Esophagus squamous epithelium (tissue), 5 donors: ENCODE measurements around the gene KLF5. TPM values are rescaled to one million over a fixed set of nuclear protein-coding genes. Genes with fewer than 3 reads are reported as not detected.
A peak's percentile ranks its signal among the peaks of the same experiment; 100 is the strongest.

Source experiments
- DNase-seq: peaks from one replicate; lab custom pipeline; 2025; lab: John Stamatoyannopoulos, UW
- H3K27ac ChIP-seq, 4 donors: fragments of 200-600 bp; sonication (generic); one replicate each; pipeline ENCODE4 v1.5.1; 2016 to 2019; ENCODE audit warnings: mild to moderate bottlenecking in 1 of 4
- H3K27me3 ChIP-seq, 4 donors: fragments of 200-600 bp; sonication (generic); 1 replicate in 3 of 4; 2 replicates in 1 of 4; pipeline versions ENCODE4 v1.5.1 to v1.6.0; 2017 to 2021; ENCODE audit warnings: antibody characterized with exemption in 1 of 4
- H3K36me3 ChIP-seq, 3 donors: fragments of 200-600 bp; sonication (generic); one replicate each; pipeline ENCODE4 v1.5.1; 2016 to 2019
- H3K4me1 ChIP-seq, 3 donors: fragments of 200-600 bp; sonication (generic); one replicate each; pipeline ENCODE4 v1.5.1; 2017 to 2019
- H3K4me3 ChIP-seq, 4 donors: fragments of 200-600 bp; sonication (generic); 1 replicate in 3 of 4; 2 replicates in 1 of 4; pipeline ENCODE4 v1.5.1; 2016 to 2019; ENCODE audit warnings: mild to moderate bottlenecking in 2 of 4, moderate library complexity in 1 of 4
- H3K9me3 ChIP-seq, 3 donors: fragments of 200-600 bp; sonication (generic); one replicate each; pipeline ENCODE4 v1.5.1; 2016 to 2019
- CTCF ChIP-seq, 6 experiments: fragments of 450-650 bp in 4 of 6; fragments of 200-600 bp in 2 of 6; sonication (generic) in 2 of 6; IDR thresholded peaks; one replicate each; pipeline ENCODE4 v1.5.1; 2016 to 2019; ENCODE audit warnings: antibody characterized with exemption in 6 of 6, mild to moderate bottlenecking in 4 of 6, moderate library complexity in 4 of 6
- POLR2A ChIP-seq, 4 donors: fragments of 450-650 bp; IDR thresholded peaks; one replicate each; pipeline ENCODE4 v1.6.1; 2017; ENCODE audit warnings: antibody characterized with exemption in 4 of 4, mild to moderate bottlenecking in 4 of 4, moderate library complexity in 3 of 4
- WGBS, 2 donors: methylation state at CpG; one replicate each; pipeline ENCODE4 v1.1.5; 2018; 5-methylcytosine and 5-hydroxymethylcytosine counted together
- intact Hi-C: fragments of 100-400 bp; cut with DNase I; formaldehyde crosslinking; loops from one replicate; pipeline ENCODE4 v1.15.0; 2022
- total RNA-seq, 4 donors: library from RNA; depleted of rRNA; stranded (reverse); fragments of >200 nt; gene quantifications; one replicate each; pipeline ENCODE4 v1.1.0, GENCODE V29; 2016
- donor health status: DM: yes; HTN: yes; CAD: no.

Gene KLF5
- total RNA-seq, 4 donors from 2014 or later = 181 to 271 (median 230) TPM

GRCh38 chr13:73101351-73102007, 42.7 kb downstream of the KLF5 start:
- Histone ChIP-seq H3K9me3 (no peaks in the 10 kb centered on the region), H3K27me3 (no peaks in the 10 kb centered on the region), H3K27ac (no peak overlapping the region), H3K4me3 (no peak overlapping the region), H3K4me1 (peaks cover 0 to 5% (median 0%) of the 10 kb centered on the region in 3 donors), H3K36me3 (no peaks in the 10 kb centered on the region)
- DNase-seq = no peak
- no peak for TF ChIP-seq CTCF (IDR thresholded peaks at IDR 0.05)
- no peak for TF ChIP-seq POLR2A (IDR thresholded peaks at IDR 0.05)
- intact Hi-C loops = no loop called here
- 84 to 86% methylated on average over 2 of the region's 2 CpGs for WGBS, 2 donors

- WGBS, 2 donors = 59 to 68% methylated on average over 1 of the region's 1 CpG
- Histone ChIP-seq H3K27ac (no peak overlapping the region), H3K27me3 (no peaks in the 10 kb centered on the region), H3K36me3 (no peaks in the 10 kb centered on the region), H3K4me1 (peaks cover 0 to 20% (median 0%) of the 10 kb centered on the region in 3 donors), H3K9me3 (no peaks in the 10 kb centered on the region), H3K4me3 (no peak overlapping the region)
- intact Hi-C loops = no loop called here
- DNase-seq = no peak
- TF ChIP-seq CTCF (IDR thresholded peaks at IDR 0.05) (no peak), POLR2A (IDR thresholded peaks at IDR 0.05) (no peak)
Observed at GRCh38 chr13:73103238-73103637, 44.4 kb downstream of the KLF5 start.

DNA sequence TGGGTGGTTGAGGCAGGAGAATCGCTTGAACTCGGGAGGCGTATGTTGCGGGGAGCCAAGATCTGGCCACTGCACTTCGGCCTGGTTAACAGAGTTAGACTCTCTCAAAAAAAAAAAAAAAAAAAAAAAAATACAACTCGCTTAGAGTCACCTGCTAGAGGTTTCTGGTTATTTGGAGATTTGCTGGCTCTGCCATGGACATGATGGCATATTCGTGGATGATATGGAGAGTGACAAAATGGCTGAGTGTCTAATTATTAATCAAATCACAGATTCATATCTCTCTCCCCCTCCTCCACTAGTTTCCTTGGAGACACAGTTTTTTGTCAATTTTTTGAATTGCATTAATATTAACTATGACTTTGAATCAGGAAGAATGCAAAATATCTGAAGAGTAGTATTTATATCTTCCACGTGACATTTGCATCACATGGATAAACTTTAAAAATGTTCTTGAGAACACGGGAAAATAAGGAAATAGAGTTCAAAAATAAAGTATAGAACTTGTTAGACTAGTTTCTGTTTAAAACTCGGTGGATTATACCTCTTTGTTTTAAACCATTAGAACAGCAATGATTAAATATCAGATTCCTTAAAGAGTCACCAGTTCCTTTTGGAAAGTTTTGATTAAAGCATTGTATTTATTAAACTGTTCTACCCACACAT, 47.8 kb downstream of the KLF5 start:
- no peak overlapping the region for H3K4me3 ChIP-seq
- WGBS, 2 donors = 64 to 66% methylated on average over 8 to 10 of the region's 10 CpGs

GRCh38 chr13:73107481-73107880, 48.7 kb downstream of the KLF5 start:
- no peak for DNase-seq
- H3K4me3 ChIP-seq = no peak overlapping the region
- TF ChIP-seq POLR2A (IDR thresholded peaks at IDR 0.05) (no peak), CTCF (IDR thresholded peaks at IDR 0.05) (no peak)
- 69 to 89% methylated on average over 3 of the region's 3 CpGs for WGBS, 2 donors
- H3K9me3 ChIP-seq = no peaks in the 10 kb centered on the region
- no peaks in the 10 kb centered on the region for H3K27me3 ChIP-seq
- intact Hi-C loops = no loop called here
- H3K27ac ChIP-seq = no peak overlapping the region
- no peaks in the 10 kb centered on the region for H3K36me3 ChIP-seq
- peaks cover 0 to 30% (median 0%) of the 10 kb centered on the region in 3 donors for H3K4me1 ChIP-seq

More for the DNA sequence above, 47.8 kb downstream of the KLF5 start:
- Histone ChIP-seq H3K9me3 (no peaks in the 10 kb centered on the region), H3K27me3 (no peaks in the 10 kb centered on the region), H3K36me3 (no peaks in the 10 kb centered on the region), H3K4me1 (peaks cover 0 to 30% (median 0%) of the 10 kb centered on the region in 3 donors), H3K27ac (peak overlapping the region in 1 of 4 donors; percentile 26)
- intact Hi-C loops = no loop called here
- TF ChIP-seq CTCF (IDR thresholded peaks at IDR 0.05) (no peak), POLR2A (IDR thresholded peaks at IDR 0.05) (no peak)
- DNase-seq = no peak

DNA sequence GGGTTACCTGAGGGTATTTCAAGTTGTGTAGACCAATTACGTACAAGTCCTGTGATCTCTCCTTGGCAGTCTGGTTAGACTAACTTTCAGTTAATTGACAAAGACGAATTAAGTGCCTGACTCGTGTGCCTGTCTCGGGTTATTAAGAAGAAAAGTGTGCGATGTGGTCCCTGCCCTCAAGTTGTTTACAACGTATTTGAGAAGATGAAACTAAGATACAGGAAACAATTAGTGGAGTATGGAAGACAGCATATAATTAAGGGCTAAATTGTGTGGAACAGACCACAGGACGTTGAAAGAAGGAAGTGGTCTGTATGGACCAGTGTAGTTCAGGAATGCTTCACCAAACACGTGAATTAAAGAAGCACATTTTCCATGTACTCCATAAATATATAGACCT, 49.2 kb downstream of the KLF5 start:
- H3K4me3 ChIP-seq = no peak overlapping the region
- no peaks in the 10 kb centered on the region for H3K36me3 ChIP-seq
- 47 to 62% methylated on average over 8 of the region's 8 CpGs for WGBS, 2 donors
- intact Hi-C loops = no loop called here
- no peaks in the 10 kb centered on the region for H3K27me3 ChIP-seq
- TF ChIP-seq CTCF (IDR thresholded peaks at IDR 0.05) (no peak), POLR2A (IDR thresholded peaks at IDR 0.05) (no peak)
- peaks cover 0 to 30% (median 0%) of the 10 kb centered on the region in 3 donors for H3K4me1 ChIP-seq
- no peak for DNase-seq
- H3K27ac ChIP-seq = no peak overlapping the region
- H3K9me3 ChIP-seq = no peaks in the 10 kb centered on the region
